SU-DHL-6 (cell line): ENCODE measurements around the gene DVL1.

Source experiments
- H2AFZ ChIP-seq: fragments of 200-600 bp; sonication (generic); 2 replicates; pipeline ENCODE4 v1.6.1; 2014; ENCODE audit warnings: low read depth, mild to moderate bottlenecking, moderate library complexity, mixed read lengths, antibody characterized with exemption, low read length; ENCODE audit not compliant: severe bottlenecking
- H3F3A ChIP-seq: fragments of 200-600 bp; shearing (Covaris generic); 2 replicates; pipeline ENCODE4 v1.6.0; 2016; ENCODE audit warnings: antibody characterized with exemption, mild to moderate bottlenecking; ENCODE audit not compliant: insufficient read depth
- H3K27ac ChIP-seq: fragments of 200-600 bp; sonication (generic); 2 replicates; pipeline ENCODE4 v1.5.1; 2016; ENCODE audit warnings: low read depth, mild to moderate bottlenecking, low read length, moderate library complexity, mixed read lengths
- H3K27me3 ChIP-seq: fragments of 200-600 bp; sonication (generic), shearing (Covaris generic); 2 replicates; pipeline ENCODE4 v1.6.0; 2014; ENCODE audit warnings: mild to moderate bottlenecking, low read length
- H3K36me3 ChIP-seq: fragments of 200-600 bp; sonication (generic); 2 replicates; pipeline ENCODE4 v1.6.1; 2014; ENCODE audit warnings: mild to moderate bottlenecking, low read length, mixed read lengths
- H3K4me2 ChIP-seq: fragments of 300-600, 200-600 bp; shearing (Covaris generic), sonication (generic); 2 replicates; pipeline ENCODE4 v1.6.0; 2014; ENCODE audit warnings: low read length, low read depth, mild to moderate bottlenecking; ENCODE audit not compliant: poor library complexity, severe bottlenecking
- H3K4me3 ChIP-seq: fragments of 200-600 bp; sonication (generic); 2 replicates; pipeline ENCODE4 v1.5.1; 2014; ENCODE audit warnings: antibody characterized with exemption, low read length, mild to moderate bottlenecking, mixed read lengths; ENCODE audit not compliant: insufficient read depth, poor library complexity, severe bottlenecking
- H3K79me2 ChIP-seq: fragments of 200-600 bp; sonication (generic); 2 replicates; pipeline ENCODE4 v1.6.1; 2014; ENCODE audit warnings: mild to moderate bottlenecking, low read length, moderate library complexity; ENCODE audit not compliant: insufficient read depth
- H3K9ac ChIP-seq: fragments of 200-600 bp; sonication (generic); 2 replicates; pipeline ENCODE4 v1.7.0; 2014; ENCODE audit warnings: mild to moderate bottlenecking, low read length
- H3K9me2 ChIP-seq: fragments of 200-600 bp; sonication (generic); replicated peaks from 2 replicates; pipeline ENCODE4 v1.6.1; 2014; ENCODE audit warnings: low read length; ENCODE audit not compliant: insufficient read depth
- H3K9me3 ChIP-seq: fragments of 200-600 bp; sonication (generic); 2 replicates; pipeline ENCODE4 v1.6.1; 2014; ENCODE audit warnings: low read length, mixed read lengths; ENCODE audit not compliant: insufficient read depth
- H4K20me1 ChIP-seq: fragments of 200-600 bp; sonication (generic); 2 replicates; pipeline ENCODE4 v1.6.1; 2014; ENCODE audit warnings: low read depth, mild to moderate bottlenecking, antibody characterized with exemption, low read length, moderate library complexity, mixed read lengths
- CTCF ChIP-seq: fragments of 200-600 bp; sonication (generic); IDR thresholded peaks from one replicate; pipeline ENCODE4 v1.5.1; 2017; ENCODE audit warnings: antibody characterized with exemption, mild to moderate bottlenecking, low read length, moderate library complexity; ENCODE audit not compliant: insufficient read depth, poor library complexity, severe bottlenecking
- EZH2phosphoT487 ChIP-seq: fragments of 200-600 bp; sonication (generic), shearing (Covaris generic); conservative IDR thresholded peaks from 2 replicates; pipeline ENCODE4 v1.6.1; 2018; ENCODE audit warnings: mild to moderate bottlenecking, antibody characterized with exemption, low read length, moderate library complexity, mixed read lengths

DVL1 gene

GRCh38 chr1:1312450-1313314 is 36.5 kb downstream of the DVL1 start:
- Histone ChIP-seq H3F3A (peaks cover 14% of the 10 kb centered on the region; the same call in 1 of the 2 replicates), H3K4me2 (no peak overlapping the region), H3K27me3 (no peaks in the 10 kb centered on the region), H3K9me3 (no peaks in the 10 kb centered on the region), H4K20me1 (no peaks in the 10 kb centered on the region), H3K4me3 (no peak overlapping the region), H3K9me2 (no peaks in the 10 kb centered on the region), H3K79me2 (peaks cover 11% of the 10 kb centered on the region), H3K27ac (no peak overlapping the region), H2AFZ (no peak overlapping the region), H3K9ac (no peak overlapping the region), H3K36me3 (no peaks in the 10 kb centered on the region)
- TF ChIP-seq EZH2phosphoT487 (no peak), CTCF (no peak)

- no peaks in the 10 kb centered on the region for H3K27me3 ChIP-seq
- no peaks in the 10 kb centered on the region for H3K36me3 ChIP-seq
- H3K9me2 ChIP-seq = no peaks in the 10 kb centered on the region
- no peaks in the 10 kb centered on the region for H4K20me1 ChIP-seq
- H3K9ac ChIP-seq = no peak overlapping the region
- no peak for TF ChIP-seq EZH2phosphoT487
- TF ChIP-seq CTCF = no peak
- peaks cover 12% of the 10 kb centered on the region for H3K79me2 ChIP-seq
- no peaks in the 10 kb centered on the region for H3K9me3 ChIP-seq
- no peak overlapping the region for H2AFZ ChIP-seq
- no peak overlapping the region for H3K4me2 ChIP-seq
- H3F3A ChIP-seq = peaks cover 6% of the 10 kb centered on the region; the same call in 1 of the 2 replicates
- no peak overlapping the region for H3K4me3 ChIP-seq
- no peak overlapping the region for H3K27ac ChIP-seq
These were observed 37.8 kb downstream of the DVL1 start for GRCh38 chr1:1311107-1312104.

- no peak for TF ChIP-seq CTCF
- TF ChIP-seq EZH2phosphoT487 = no peak
- H3K27me3 ChIP-seq = no peaks in the 10 kb centered on the region
- H3K9me3 ChIP-seq = no peaks in the 10 kb centered on the region
- H3K9me2 ChIP-seq = no peaks in the 10 kb centered on the region
- H3K27ac ChIP-seq = no peak overlapping the region
- no peak overlapping the region for H3K4me3 ChIP-seq
- no peak overlapping the region for H3K4me2 ChIP-seq
- peaks cover 12% of the 10 kb centered on the region for H3K79me2 ChIP-seq
- H3K36me3 ChIP-seq = no peaks in the 10 kb centered on the region
- H4K20me1 ChIP-seq = no peaks in the 10 kb centered on the region
- no peak overlapping the region for H2AFZ ChIP-seq
- H3K9ac ChIP-seq = peak overlapping the region; percentile 99
- no peaks in the 10 kb centered on the region; the same call in 1 of the 2 replicates for H3F3A ChIP-seq
These were observed 38.7 kb downstream of the DVL1 start for GRCh38 chr1:1310476-1311053.
